Endothelial cell of umbilical vein (primary cell): ENCODE measurements around the gene TNFRSF1B. TPM values are rescaled to one million over a fixed set of nuclear protein-coding genes. Genes with fewer than 3 reads are reported as not detected.

Source experiments
- BruUV-seq: library from RNA; stranded (reverse); fragments of 400-500 nt; replicated peaks from 2 replicates; lab custom pipeline; 2021; lab: Mats Ljungman, UMichigan
- CTCF ChIA-PET: fragments of 300-600, 350-600 bp; sonication (Branson Sonifier 250); formaldehyde crosslinking; loops from one replicate; lab custom pipeline; 2021; ENCODE audit warnings: antibody characterized with exemption, inconsistent platforms; lab: Charles Lee
- POLR2A ChIA-PET: fragments of 300-600, 350-600 bp; sonication (Branson Sonifier 250); formaldehyde crosslinking; loops from one replicate; lab custom pipeline; 2021; ENCODE audit warnings: antibody characterized with exemption, inconsistent platforms; lab: Charles Lee
- DNase-seq: peaks from one replicate; pipeline ENCODE4 v3.0.0-alpha.2; 2011; ENCODE audit warnings: low read depth, low spot score
- FAIRE-seq: peaks from 2 replicates; lab custom pipeline; 2011; peaks lifted over from hg19 to GRCh38; lab: Jason Lieb, UNC
- H2AFZ ChIP-seq: 2 replicates; pipeline ENCODE4 v1.6.0; 2012; ENCODE audit warnings: low read depth, low read length, control low read depth, inconsistent platforms
- H3K27ac ChIP-seq: 2 replicates; pipeline ENCODE4 v1.5.1; 2011; ENCODE audit warnings: low read depth, mild to moderate bottlenecking, control low read depth, low read length, moderate library complexity; ENCODE audit not compliant: insufficient read depth
- H3K27me3 ChIP-seq, 2 experiments: 2 replicates each; pipeline versions ENCODE4 v1.6.0 to v1.6.1; 2011; ENCODE audit warnings: low read length in 2 of 2, mixed read lengths in 1 of 2; ENCODE audit not compliant: control insufficient read depth in 2 of 2, insufficient read depth in 2 of 2
- H3K36me3 ChIP-seq, 2 experiments: 2 replicates in 1 of 2; 3 replicates in 1 of 2; pipeline ENCODE4 v1.5.1; 2011; ENCODE audit warnings: low read length in 2 of 2, mild to moderate bottlenecking in 1 of 2, moderate library complexity in 1 of 2; ENCODE audit not compliant: control insufficient read depth in 2 of 2, insufficient read depth in 2 of 2; ENCODE audit errors: extremely low read depth in 1 of 2
- H3K4me1 ChIP-seq: 3 replicates; pipeline ENCODE4 v1.5.1; 2011; ENCODE audit warnings: mild to moderate bottlenecking, low read length; ENCODE audit not compliant: control insufficient read depth, insufficient read depth; ENCODE audit errors: extremely low read depth
- H3K4me2 ChIP-seq: 2 replicates; pipeline ENCODE4 v1.6.1; 2011; ENCODE audit warnings: low read length, control low read depth, mixed read lengths; ENCODE audit not compliant: insufficient read depth
- H3K4me3 ChIP-seq, 3 experiments: fragments of 200-600 bp in 1 of 3; sonication (generic), shearing (Covaris generic) in 1 of 3; replicated peaks in 1 of 3; 2 replicates each; pipeline ENCODE4 v1.5.1; 2011 to 2016; ENCODE audit warnings: control low read depth in 3 of 3, low read length in 3 of 3, mild to moderate bottlenecking in 2 of 3, inconsistent platforms in 1 of 3, low read depth in 1 of 3, moderate library complexity in 1 of 3; ENCODE audit not compliant: insufficient read depth in 1 of 3
- H3K79me2 ChIP-seq: 2 replicates; pipeline ENCODE4 v1.6.0; 2012; ENCODE audit warnings: low read length, inconsistent platforms; ENCODE audit not compliant: control insufficient read depth, insufficient read depth
- H3K9ac ChIP-seq: replicated peaks from 2 replicates; pipeline ENCODE3; 2011; ENCODE audit warnings: low read length, control low read depth; ENCODE audit not compliant: insufficient read depth; ENCODE audit errors: extremely low read depth
- H3K9me1 ChIP-seq: replicated peaks from 3 replicates; pipeline ENCODE4 v1.6.0; 2011; ENCODE audit warnings: mild to moderate bottlenecking, low read length; ENCODE audit not compliant: control insufficient read depth, insufficient read depth; ENCODE audit errors: extremely low read depth
- H3K9me3 ChIP-seq: replicated peaks from 2 replicates; pipeline ENCODE4 v1.5.1; 2012; ENCODE audit warnings: low read length, inconsistent platforms; ENCODE audit not compliant: control insufficient read depth, insufficient read depth
- H4K20me1 ChIP-seq: replicated peaks from 2 replicates; pipeline ENCODE3; 2011; ENCODE audit warnings: mild to moderate bottlenecking, low read length; ENCODE audit not compliant: control insufficient read depth, insufficient read depth; ENCODE audit errors: extremely low read depth
- CTCF ChIP-seq, 2 donors: IDR thresholded peaks; 1 replicate in 1 of 2; 2 replicates in 1 of 2; pipeline ENCODE4 v1.5.1; 2011; ENCODE audit warnings: low read length in 2 of 2, mild to moderate bottlenecking in 2 of 2, moderate library complexity in 2 of 2, control low read depth in 1 of 2, inconsistent platforms in 1 of 2, low read depth in 1 of 2; ENCODE audit not compliant: insufficient read depth in 1 of 2; ENCODE audit errors: extremely low read depth in 1 of 2
- EZH2 ChIP-seq: IDR thresholded peaks from 2 replicates; pipeline ENCODE4 v1.6.1; 2012; ENCODE audit warnings: borderline replicate concordance, low read depth, mild to moderate bottlenecking, moderate library complexity, low read length, inconsistent platforms; ENCODE audit not compliant: severe bottlenecking
- FOS ChIP-seq: IDR thresholded peaks from 2 replicates; pipeline ENCODE4 v1.6.1; 2011; ENCODE audit warnings: mild to moderate bottlenecking, low read length, moderate library complexity, borderline replicate concordance; ENCODE audit not compliant: insufficient read depth
- GATA2 ChIP-seq: IDR thresholded peaks from 2 replicates; pipeline ENCODE4 v1.7.0; 2011; ENCODE audit warnings: low read depth, mild to moderate bottlenecking, moderate library complexity, mixed read lengths, low read length; ENCODE audit not compliant: insufficient read length, insufficient read depth
- JUN ChIP-seq: IDR thresholded peaks from 2 replicates; pipeline ENCODE4 v1.6.1; 2011; ENCODE audit warnings: borderline replicate concordance, low read depth; ENCODE audit not compliant: insufficient read length, insufficient read depth
- MYC ChIP-seq: IDR thresholded peaks from one replicate; pipeline ENCODE4 v1.6.1; 2011; ENCODE audit warnings: mild to moderate bottlenecking, low read depth, low read length
- POLR2A ChIP-seq: IDR thresholded peaks from 2 replicates; pipeline ENCODE4 v1.6.1; 2012; ENCODE audit warnings: low read depth, mild to moderate bottlenecking, control low read depth, low read length
- POLR2AphosphoS5 ChIP-seq: IDR thresholded peaks from 2 replicates; pipeline ENCODE4 v1.6.1; 2012; ENCODE audit warnings: low read depth, mild to moderate bottlenecking, control low read depth, low read length, moderate library complexity; ENCODE audit not compliant: insufficient read depth
- dilution Hi-C: fragments of 300-500 bp; cut with MboI; formaldehyde crosslinking; loops from one replicate; pipeline ENCODE4 v1.15.0; 2019; ENCODE audit warnings: low sequenced_read_pairs; ENCODE audit not compliant: extremely low pct_ligation_motif_present
- intact Hi-C: fragments of 100-400 bp; cut with micrococcal nuclease; formaldehyde crosslinking; loops from one replicate; pipeline ENCODE4 v1.10.0; 2022
- polyA plus RNA-seq, 4 experiments: library from polyadenylated mRNA; depleted of rRNA in 3 of 4; stranded (reverse) in 3 of 4; unstranded in 1 of 4; fragments of >200 nt; gene quantifications; 2 replicates each; pipeline versions ENCODE4 v1.2.1 to v1.2.3, GENCODE V29; 2011 to 2012; ENCODE audit warnings: missing spikeins in 1 of 4
- total RNA-seq: library from RNA; stranded (reverse); gene quantifications from 2 replicates; pipeline ENCODE4 v1.2.3, GENCODE V29; 2021
- TF ChIP-seq, protein P1 (sequence below): IDR thresholded peaks from 2 replicates; pipeline ENCODE4 v1.6.1; 2011; ENCODE audit not compliant: insufficient read depth, insufficient read length

The TNFRSF1B gene
- total and polyA plus RNA-seq, 2 donors (not counting 3 experiments of a cell fraction or from before 2014, with no cell fraction given) = 53.6 to 65.9 TPM

DNA sequence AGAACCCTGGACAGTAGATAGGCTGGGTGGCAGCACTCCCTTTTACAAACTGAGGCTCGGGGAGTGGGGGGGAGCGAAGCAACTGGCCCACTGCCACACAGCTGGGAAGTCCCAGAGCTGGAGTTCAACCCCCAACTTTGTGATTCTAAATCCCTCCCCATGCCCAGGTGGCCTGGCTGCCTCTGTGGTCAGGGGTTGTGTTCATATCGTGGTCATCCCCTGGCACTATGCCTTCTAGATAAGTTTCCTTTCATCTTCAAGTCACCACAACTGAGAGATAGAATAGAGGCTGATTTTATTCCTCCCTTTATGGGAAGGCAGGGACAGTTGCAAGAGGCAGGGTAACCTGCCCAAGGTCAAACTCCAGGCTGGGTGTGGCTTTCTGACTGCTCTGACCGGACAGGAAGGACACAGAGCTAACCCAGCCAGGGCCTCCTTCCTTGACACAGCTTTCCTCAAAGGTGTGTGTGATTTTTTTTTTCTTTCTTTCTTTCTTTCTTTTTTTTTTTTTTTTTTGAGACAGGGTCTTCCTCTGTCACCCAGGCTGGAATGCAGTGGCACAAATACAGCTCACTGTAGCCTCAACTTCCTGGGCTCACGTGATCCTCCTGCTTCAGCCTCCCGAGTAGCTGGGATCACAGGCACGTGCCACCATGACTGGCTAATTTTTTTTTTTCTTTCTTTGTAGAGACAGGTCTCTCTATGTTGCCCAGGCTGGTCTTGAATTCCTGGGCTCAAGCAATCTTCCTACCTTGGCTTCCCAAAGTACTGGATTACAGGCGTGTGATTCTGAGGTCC, 18.4 kb upstream of the TNFRSF1B start:
- FAIRE-seq (no peak), DNase-seq (no peak)
- H3K79me2 ChIP-seq = no peaks in the 10 kb centered on the region
- H4K20me1 ChIP-seq = no peaks in the 10 kb centered on the region
- no peaks in the 10 kb centered on the region for H3K9me1 ChIP-seq
- no peaks in the 10 kb centered on the region for H3K36me3 ChIP-seq
- no peak overlapping the region for H3K4me2 ChIP-seq
- CTCF ChIA-PET = interaction anchor here (0.7 to 3.9 kb wide), 6 partner anchors 9 to 590 kb away, joined by 3 to 20 read pairs (median 8); no protein-coding TSS in a partner anchor
- TF ChIP-seq, protein P1, sequence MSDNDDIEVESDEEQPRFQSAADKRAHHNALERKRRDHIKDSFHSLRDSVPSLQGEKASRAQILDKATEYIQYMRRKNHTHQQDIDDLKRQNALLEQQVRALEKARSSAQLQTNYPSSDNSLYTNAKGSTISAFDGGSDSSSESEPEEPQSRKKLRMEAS = no peak
- no peak for TF ChIP-seq POLR2A
- TF ChIP-seq EZH2 = no peak
- TF ChIP-seq GATA2 = no peak
- TF ChIP-seq CTCF (IDR thresholded peaks at IDR 0.05; ENCODE audit: extremely low read depth in 1 of 2, insufficient read depth in 1 of 2, low read depth in 1 of 2, low read length in 2 of 2) = no peak
- no peak for TF ChIP-seq JUN
- TF ChIP-seq MYC = no peak
- no peak for TF ChIP-seq POLR2AphosphoS5
- TF ChIP-seq FOS = no peak
- H3K4me3 ChIP-seq = no peak overlapping the region
- peak overlapping the region; percentile 75 for H3K27ac ChIP-seq
- dilution Hi-C loops = no loop called here
- no TSS peak for BruUV-seq
- H3K9me3 ChIP-seq = no peaks in the 10 kb centered on the region
- POLR2A ChIA-PET = no interaction called here
- H3K27me3 ChIP-seq = no peaks in the 10 kb centered on the region
- H3K9ac ChIP-seq = no peak overlapping the region
- peaks cover 33% of the 10 kb centered on the region for H3K4me1 ChIP-seq
- no peak overlapping the region for H2AFZ ChIP-seq
- intact Hi-C loops = no loop called here
